ENCODE measurements around the gene AQP2.

AQP2 gene

DNA sequence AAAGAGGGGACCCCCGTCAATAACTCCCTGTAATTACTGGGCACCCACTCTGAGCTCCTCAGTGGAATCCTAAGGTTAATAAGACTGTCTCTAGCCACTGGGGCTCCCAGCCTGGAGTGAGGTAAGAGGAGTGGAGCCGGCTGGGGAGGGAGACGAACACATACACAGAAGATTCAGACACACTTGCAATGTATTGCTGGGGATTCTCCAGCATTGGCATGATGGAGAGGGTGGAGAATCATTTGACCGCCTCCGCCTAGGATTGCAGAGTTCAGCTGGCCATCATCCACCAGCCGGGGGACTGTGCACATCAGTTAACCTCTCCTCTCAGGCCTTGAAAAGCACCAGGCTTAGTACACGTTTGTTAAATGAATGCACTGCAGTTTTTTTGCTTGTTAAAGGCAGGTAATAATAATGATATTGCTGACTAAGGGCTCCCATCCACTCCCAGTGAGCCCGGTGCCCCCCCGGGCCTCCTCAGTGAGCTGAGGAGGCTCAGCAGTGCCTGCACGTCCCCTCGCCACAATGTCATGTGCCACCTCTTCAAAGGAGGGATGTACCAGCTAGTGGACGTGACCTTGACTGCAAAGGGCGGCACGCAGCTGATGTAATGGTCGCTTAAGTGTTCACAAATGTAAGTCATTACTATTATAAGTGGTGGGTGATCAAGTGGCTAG, 26.5 kb upstream of the AQP2 start:
- Histone ChIP-seq H3K27me3 (ENCODE audit: low read depth) (no peaks in the 10 kb centered on the region), H3K9me3 (no peaks in the 10 kb centered on the region), H3K4me1 (no peaks in the 10 kb centered on the region), H3K36me3 (replicated peaks) (no peaks in the 10 kb centered on the region), H3K4me3 (no peak overlapping the region)
- in situ Hi-C loops (cut with MboI; ENCODE audit: low sequenced_read_pairs): no loop called here
- no peak for DNase-seq (ENCODE audit: low spot score in 2 of 2)

DNA sequence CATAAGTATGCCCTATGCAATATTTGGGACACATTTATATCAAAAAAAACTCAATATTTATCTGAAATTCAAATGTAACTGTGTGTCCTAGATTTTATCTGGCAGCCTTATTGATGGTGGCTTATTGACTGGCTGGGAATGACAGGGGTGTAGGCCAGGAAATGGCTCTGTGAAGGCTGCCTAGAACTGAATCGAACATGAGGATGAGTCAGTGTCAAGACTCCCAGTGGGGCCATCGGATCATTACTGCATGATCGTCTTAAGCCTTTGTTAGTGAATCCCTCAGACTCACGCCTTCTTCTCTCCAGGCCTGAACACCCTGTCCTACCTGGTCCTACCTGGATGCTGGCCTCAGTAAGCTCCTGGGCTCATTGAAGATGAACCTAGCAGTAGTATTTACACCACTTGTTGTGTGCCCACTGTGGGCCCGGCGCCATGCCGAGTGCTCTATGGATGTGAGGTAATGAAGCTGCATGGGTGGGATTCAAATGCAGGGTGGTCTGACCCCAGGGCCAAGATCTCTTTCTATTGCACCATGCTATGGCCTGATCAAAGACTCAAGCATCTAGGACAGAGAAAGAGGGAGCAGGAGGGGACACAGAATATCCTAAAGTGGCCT, 25.8 kb upstream of the AQP2 start:
- no peaks in the 10 kb centered on the region for H3K4me1 ChIP-seq
- no peak for DNase-seq (ENCODE audit: low spot score in 2 of 2)
- no peak overlapping the region for H3K4me3 ChIP-seq
- H3K9me3 ChIP-seq: no peaks in the 10 kb centered on the region
- in situ Hi-C loops (cut with MboI; ENCODE audit: low sequenced_read_pairs): no loop called here
- no peaks in the 10 kb centered on the region for H3K27me3 ChIP-seq (ENCODE audit: low read depth)
- H3K36me3 ChIP-seq (replicated peaks): no peaks in the 10 kb centered on the region

DNA sequence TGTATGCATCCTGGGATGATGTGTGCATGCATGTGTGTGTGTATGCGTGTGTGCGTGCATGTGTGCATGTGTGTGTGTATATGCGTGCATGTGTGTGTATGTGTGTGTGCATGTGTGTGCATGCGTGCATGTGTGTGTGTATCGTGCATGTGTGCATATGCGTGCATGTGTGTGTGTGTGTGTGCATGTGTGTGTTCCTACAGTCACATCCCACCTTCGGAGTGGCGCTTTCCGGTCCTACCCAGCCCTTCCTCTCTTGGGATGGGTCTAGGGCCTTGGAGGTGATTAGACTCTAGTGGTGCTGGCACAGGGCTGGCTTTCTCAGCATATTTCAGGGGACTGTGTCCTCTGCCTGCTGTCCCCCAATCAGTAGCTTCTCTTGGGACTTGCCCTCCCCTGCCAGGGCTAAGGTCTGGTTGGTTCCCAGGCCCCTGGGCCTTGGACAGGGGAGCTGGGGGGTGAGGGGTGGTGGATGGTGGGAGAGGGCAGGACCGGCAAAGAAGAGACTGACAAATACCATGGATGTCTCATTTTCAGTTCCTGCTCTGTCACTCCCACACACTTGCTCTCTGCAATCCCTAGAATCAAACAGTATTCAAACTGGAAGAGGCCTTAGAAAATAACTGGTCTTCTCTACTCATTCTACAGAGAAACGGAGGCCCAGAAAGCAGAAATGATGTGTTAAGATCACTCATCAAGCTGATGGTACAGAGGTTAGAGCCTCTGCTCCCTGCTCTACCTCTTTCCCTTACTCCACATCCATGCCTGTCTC, 24.9 kb upstream of the AQP2 start:
- no peaks in the 10 kb centered on the region for H3K36me3 ChIP-seq (replicated peaks)
- H3K9me3 ChIP-seq: no peaks in the 10 kb centered on the region
- no peak overlapping the region for H3K4me3 ChIP-seq
- H3K27me3 ChIP-seq (ENCODE audit: low read depth): no peaks in the 10 kb centered on the region
- no peak for DNase-seq (ENCODE audit: low spot score in 2 of 2)
- in situ Hi-C loops (cut with MboI; ENCODE audit: low sequenced_read_pairs): no loop called here
- no peaks in the 10 kb centered on the region for H3K4me1 ChIP-seq

DNA sequence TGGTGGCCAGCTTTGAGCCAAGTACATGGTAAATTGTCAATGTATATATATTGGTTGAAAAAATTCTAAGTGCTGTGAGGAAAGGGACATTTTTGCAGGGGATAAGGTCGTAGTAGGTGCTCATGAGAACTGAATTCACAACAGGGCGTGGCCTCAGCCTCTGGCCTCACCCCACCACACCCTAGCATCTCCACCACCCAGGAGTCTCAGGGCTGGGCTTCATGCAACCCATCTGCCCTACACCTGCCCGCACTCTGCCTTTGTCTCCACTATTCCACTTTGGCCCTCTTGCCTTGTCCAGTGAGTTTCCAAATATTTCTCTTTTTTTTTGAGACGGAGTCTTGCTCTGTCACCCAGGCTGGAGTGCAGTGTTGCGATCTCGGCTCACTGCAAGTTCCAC, 22.1 kb upstream of the AQP2 start:
- H3K4me1 ChIP-seq: no peaks in the 10 kb centered on the region
- no peaks in the 10 kb centered on the region for H3K9me3 ChIP-seq
- H3K27me3 ChIP-seq (ENCODE audit: low read depth): no peaks in the 10 kb centered on the region
- H3K4me3 ChIP-seq: no peak overlapping the region
- DNase-seq (ENCODE audit: low spot score in 2 of 2): no peak
- no peaks in the 10 kb centered on the region for H3K36me3 ChIP-seq (replicated peaks)
- in situ Hi-C loops (cut with MboI; ENCODE audit: low sequenced_read_pairs): no loop called here

DNA sequence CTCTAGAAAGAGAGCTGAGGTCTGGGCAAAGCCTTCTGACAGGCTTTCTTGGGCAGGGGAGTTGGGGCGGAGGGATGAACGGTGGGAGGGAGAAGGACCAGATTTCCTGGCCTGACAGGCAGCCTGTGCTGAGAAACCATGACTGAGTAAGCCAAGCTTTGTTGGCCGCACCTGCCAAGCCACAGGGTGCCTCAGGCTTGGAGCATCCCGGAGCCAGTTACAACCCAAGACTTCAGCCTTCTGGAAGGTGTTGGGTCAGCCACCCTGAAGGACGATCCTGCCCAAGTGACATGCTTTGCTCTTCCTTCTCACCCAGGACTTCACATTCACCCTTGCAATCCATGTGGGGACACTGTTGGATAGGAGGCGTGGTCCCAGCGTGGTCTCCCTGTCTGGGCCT, 21.0 kb upstream of the AQP2 start:
- Histone ChIP-seq H3K27me3 (ENCODE audit: low read depth) (no peaks in the 10 kb centered on the region), H3K36me3 (replicated peaks) (no peaks in the 10 kb centered on the region), H3K4me3 (no peak overlapping the region), H3K9me3 (no peaks in the 10 kb centered on the region), H3K4me1 (no peaks in the 10 kb centered on the region; the same call in 1 of the 2 replicates)
- no peak for DNase-seq (ENCODE audit: low spot score in 2 of 2)
- in situ Hi-C loops (cut with MboI; ENCODE audit: low sequenced_read_pairs): no loop called here

DNA sequence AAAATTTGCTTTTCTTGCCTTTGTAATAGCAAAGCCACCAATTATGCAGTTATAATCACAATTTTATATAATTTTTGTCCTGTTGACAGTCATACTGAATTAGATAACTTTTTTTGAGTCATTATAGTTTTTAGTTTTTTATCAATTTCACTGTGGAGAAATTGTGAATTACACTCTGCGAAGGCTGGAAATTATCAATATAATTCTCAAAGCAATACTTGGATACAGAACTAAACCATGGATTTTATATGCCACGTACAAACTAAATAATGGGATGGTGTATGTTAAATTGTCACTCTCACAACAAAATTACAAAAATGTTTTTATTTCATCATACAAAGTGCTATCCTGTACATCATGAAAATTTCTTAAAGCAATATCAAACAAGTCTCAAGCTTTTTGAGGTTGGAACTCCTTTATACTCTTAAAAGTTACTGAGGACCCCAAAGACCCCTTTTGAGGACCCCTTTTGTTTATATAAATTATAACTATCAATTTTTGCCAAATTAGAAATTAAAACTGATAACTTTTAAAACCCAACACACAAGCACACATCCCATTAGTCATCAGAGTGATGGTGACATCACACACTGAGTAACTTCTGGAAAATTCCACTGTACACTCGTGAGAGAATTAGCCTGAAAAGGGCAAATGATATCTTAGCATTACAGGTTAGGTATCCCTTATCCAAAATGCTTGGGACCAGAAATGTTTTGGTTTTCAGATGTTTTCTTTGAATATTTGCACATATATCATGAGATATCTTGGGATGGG, 19.8 kb upstream of the AQP2 start:
- Histone ChIP-seq H3K4me1 (no peaks in the 10 kb centered on the region; the same call in 1 of the 2 replicates), H3K4me3 (no peak overlapping the region), H3K27me3 (ENCODE audit: low read depth) (no peaks in the 10 kb centered on the region), H3K36me3 (replicated peaks) (no peaks in the 10 kb centered on the region), H3K9me3 (no peaks in the 10 kb centered on the region)
- in situ Hi-C loops (cut with MboI; ENCODE audit: low sequenced_read_pairs): no loop called here
- no peak for DNase-seq (ENCODE audit: low spot score in 2 of 2)

DNA sequence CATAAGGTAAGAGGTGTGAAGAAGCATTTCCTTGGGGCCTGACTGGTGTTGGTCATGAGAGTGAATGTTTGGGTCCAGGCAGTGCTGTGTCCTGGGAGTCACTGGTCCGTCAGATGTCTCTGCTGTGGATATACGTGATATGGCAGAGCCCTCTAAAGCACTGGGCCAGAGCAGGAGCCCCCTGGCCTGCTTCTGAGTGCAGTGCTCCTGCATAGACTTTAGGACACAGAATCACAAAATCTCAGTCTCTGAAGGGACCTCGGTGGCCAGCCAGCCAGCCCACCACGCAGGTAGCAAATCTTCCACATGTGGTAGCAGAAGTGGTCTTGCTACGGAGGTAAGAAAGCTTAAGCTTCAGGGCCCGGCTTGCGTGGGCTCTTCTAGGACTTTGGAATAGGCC, 18.5 kb upstream of the AQP2 start:
- H3K4me1 ChIP-seq: no peaks in the 10 kb centered on the region; the same call in 1 of the 2 replicates
- no peak for DNase-seq (ENCODE audit: low spot score in 2 of 2)
- no peaks in the 10 kb centered on the region for H3K9me3 ChIP-seq
- H3K4me3 ChIP-seq: no peak overlapping the region
- in situ Hi-C loops (cut with MboI; ENCODE audit: low sequenced_read_pairs): no loop called here
- H3K27me3 ChIP-seq (ENCODE audit: low read depth): no peaks in the 10 kb centered on the region
- no peaks in the 10 kb centered on the region for H3K36me3 ChIP-seq (replicated peaks)

DNA sequence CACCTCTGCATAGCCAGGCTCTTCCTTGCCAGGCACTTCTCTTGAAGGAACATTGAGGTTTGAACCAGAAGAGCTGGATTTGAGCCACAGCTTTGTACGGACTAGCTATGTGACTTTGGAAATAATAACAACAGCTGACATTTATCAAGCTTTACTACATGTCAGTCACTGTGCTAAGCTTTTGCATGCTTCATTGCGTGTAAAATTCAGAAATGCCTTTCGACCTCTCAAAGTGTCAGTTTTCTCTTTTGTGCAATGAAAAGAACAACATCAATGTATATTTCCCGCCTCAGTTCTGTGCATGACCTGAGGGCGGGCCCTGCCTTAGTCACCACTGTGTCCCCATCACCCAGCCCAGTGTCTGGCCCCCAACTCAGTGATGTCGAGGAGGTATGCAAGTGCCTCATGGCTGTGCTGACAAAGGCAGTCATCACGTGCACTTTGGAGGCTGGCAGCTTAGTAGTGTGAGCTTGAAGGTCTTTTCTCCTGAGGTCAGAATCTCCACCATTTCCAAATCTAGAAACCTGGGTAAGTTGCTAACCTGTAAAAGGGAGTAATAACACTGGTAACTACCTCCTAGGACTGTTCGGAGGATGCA, 17.9 kb upstream of the AQP2 start:
- no peaks in the 10 kb centered on the region; the same call in 1 of the 2 replicates for H3K4me1 ChIP-seq
- H3K27me3 ChIP-seq (ENCODE audit: low read depth): no peaks in the 10 kb centered on the region
- in situ Hi-C loops (cut with MboI; ENCODE audit: low sequenced_read_pairs): no loop called here

DNA sequence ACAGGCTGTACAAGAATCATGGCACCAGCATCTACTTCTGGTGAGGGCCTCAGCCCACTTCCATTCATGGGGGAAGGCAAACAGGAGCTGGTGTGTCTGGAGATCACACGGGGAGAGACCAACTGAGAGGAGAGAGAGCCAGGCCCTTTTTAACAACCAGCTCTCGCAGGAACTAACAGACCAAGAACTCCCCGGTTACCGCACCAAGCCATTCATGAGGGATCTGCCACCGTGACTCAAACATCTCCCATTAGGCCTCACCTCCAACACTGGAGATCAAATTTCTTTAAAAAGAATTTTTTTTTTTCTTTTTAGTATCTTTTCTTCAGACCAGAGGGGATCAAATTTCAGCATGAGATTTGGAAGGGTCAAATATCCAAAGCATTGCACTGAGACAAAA, 16.7 kb upstream of the AQP2 start:
- no peak overlapping the region for H3K4me3 ChIP-seq
- H3K4me1 ChIP-seq: no peaks in the 10 kb centered on the region; the same call in 1 of the 2 replicates
- no peak for DNase-seq (ENCODE audit: low spot score in 2 of 2)
- H3K27me3 ChIP-seq (ENCODE audit: low read depth): no peaks in the 10 kb centered on the region
- in situ Hi-C loops (cut with MboI; ENCODE audit: low sequenced_read_pairs): no loop called here
- no peaks in the 10 kb centered on the region for H3K9me3 ChIP-seq
- no peaks in the 10 kb centered on the region for H3K36me3 ChIP-seq (replicated peaks)

More for the DNA sequence above, 17.9 kb upstream of the AQP2 start:
- Histone ChIP-seq H3K9me3 (no peaks in the 10 kb centered on the region), H3K4me3 (no peak overlapping the region), H3K36me3 (replicated peaks) (no peaks in the 10 kb centered on the region)
- no peak for DNase-seq (ENCODE audit: low spot score in 2 of 2)

DNA sequence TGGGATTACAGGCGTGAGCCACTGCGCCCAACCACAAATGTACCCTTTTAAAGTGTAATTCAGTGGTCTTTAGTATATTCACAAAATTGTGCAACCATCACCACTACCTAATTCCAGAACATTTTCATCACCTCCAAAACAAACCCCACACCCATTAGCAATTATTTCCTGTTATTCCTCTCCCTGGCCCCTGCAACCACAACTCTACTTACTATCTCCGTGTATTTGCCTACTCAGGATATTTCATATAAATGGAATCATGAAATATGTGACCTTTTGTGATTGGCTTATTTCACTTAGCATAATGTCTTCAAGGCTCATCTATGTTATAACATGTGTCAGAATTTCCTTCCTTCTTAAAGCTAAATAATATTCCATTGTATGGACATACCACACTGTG, 16.0 kb upstream of the AQP2 start:
- in situ Hi-C loops (cut with MboI; ENCODE audit: low sequenced_read_pairs): no loop called here

DNA sequence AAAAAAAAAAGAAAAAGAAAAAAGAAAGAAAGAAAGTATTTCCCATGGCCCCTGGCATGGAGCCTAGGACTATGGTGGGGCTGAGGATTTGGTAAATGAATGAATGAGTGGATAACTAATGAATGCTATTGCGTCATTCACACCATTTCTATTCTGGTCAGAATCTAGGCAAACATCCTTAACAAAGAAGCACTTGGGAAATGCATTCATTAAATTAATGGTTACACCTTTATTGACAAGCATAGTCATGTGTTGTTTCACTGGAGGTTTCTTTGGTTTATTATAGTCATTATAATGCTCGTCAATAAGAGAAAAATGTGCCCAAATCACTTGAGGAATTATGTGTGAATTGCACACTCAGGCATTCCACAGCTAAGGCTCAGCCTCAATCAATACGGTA, 13.6 kb upstream of the AQP2 start:
- H3K27me3 ChIP-seq (ENCODE audit: low read depth): no peaks in the 10 kb centered on the region
- H3K4me3 ChIP-seq: no peak overlapping the region
- no peaks in the 10 kb centered on the region; the same call in 1 of the 2 replicates for H3K4me1 ChIP-seq
- DNase-seq (ENCODE audit: low spot score in 2 of 2): no peak
- in situ Hi-C loops (cut with MboI; ENCODE audit: low sequenced_read_pairs): no loop called here
- H3K36me3 ChIP-seq (replicated peaks): no peaks in the 10 kb centered on the region
- no peaks in the 10 kb centered on the region for H3K9me3 ChIP-seq

More for the DNA sequence above, 16.0 kb upstream of the AQP2 start:
- no peaks in the 10 kb centered on the region for H3K9me3 ChIP-seq
- DNase-seq (ENCODE audit: low spot score in 2 of 2): no peak
- no peaks in the 10 kb centered on the region for H3K27me3 ChIP-seq (ENCODE audit: low read depth)
- H3K4me3 ChIP-seq: no peak overlapping the region
- no peaks in the 10 kb centered on the region for H3K36me3 ChIP-seq (replicated peaks)
- no peaks in the 10 kb centered on the region; the same call in 1 of the 2 replicates for H3K4me1 ChIP-seq

DNA sequence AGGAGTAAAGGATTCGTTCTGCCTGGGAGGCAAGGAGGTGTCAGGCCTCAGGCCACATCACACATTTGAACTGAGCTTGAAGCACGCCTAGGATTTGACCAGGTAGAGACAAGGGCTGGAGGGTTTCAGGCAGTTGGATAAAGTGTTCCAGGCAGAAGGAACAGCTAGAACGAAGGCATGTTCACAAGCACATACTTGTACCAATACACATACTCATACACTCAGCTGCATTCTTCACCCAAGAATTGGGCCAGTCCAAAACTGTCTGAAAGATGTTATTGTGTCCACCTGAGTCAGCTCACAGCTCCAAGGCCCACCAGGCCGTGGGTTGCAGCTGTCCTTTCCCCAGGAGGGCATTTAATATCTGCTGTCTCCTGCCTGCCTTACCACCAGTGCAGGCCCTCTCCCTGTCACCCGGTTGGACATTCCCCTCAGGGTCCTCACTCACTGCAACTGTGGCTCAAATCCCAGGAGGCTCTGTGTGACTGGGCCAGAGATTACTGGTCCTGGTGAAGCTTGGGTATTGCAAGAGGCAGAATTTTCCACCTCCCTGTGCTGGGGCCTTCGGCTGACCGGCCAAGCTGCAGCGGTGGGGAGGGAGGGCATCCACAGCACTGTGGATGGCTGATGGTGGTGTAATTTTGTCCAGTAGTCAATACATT, 12.8 kb upstream of the AQP2 start:
- Histone ChIP-seq H3K27me3 (ENCODE audit: low read depth) (no peaks in the 10 kb centered on the region), H3K36me3 (replicated peaks) (no peaks in the 10 kb centered on the region), H3K4me3 (no peak overlapping the region), H3K9me3 (no peaks in the 10 kb centered on the region), H3K4me1 (no peaks in the 10 kb centered on the region; the same call in 1 of the 2 replicates)
- DNase-seq (ENCODE audit: low spot score in 2 of 2): no peak
- in situ Hi-C loops (cut with MboI; ENCODE audit: low sequenced_read_pairs): no loop called here

DNA sequence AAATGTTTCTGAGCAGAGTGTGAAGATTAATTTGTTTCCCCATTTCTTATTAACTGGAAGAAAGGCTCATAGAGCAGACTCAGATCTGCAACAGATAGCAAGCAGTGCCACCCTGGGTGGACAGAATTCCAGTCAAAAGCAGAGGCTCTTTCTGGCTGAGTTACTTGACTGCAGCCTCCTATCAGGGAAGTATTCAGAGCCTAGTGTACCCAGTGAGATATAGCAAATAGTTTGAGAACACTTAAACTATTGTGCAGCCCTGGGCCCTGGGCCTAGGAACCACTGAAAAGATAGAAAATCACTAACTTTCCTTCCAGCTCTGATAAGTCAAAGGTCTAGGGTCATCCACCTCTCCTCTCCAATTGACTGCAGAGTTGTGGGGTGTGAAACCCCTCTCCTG, 11.2 kb upstream of the AQP2 start:
- Histone ChIP-seq H3K4me1 (no peaks in the 10 kb centered on the region), H3K36me3 (replicated peaks) (no peaks in the 10 kb centered on the region), H3K9me3 (no peaks in the 10 kb centered on the region), H3K27me3 (ENCODE audit: low read depth) (no peaks in the 10 kb centered on the region), H3K4me3 (no peak overlapping the region)
- no peak for DNase-seq (ENCODE audit: low spot score in 2 of 2)
- in situ Hi-C loops (cut with MboI; ENCODE audit: low sequenced_read_pairs): no loop called here

Measured in HAP-1 (cell line).